Esophagus squamous epithelium (tissue), 5 donors: ENCODE results near the gene ADGRG1. TPM values are rescaled to one million over a fixed set of nuclear protein-coding genes. Genes with fewer than 3 reads are reported as not detected.

Experiments used
- DNase-seq: peaks from one replicate; lab custom pipeline; 2025; lab: John Stamatoyannopoulos, UW
- H3K27ac ChIP-seq, 4 donors: fragments of 200-600 bp; sonication (generic); one replicate each; pipeline ENCODE4 v1.5.1; 2016 to 2019; ENCODE audit warnings: mild to moderate bottlenecking in 1 of 4
- H3K27me3 ChIP-seq, 4 donors: fragments of 200-600 bp; sonication (generic); 1 replicate in 3 of 4; 2 replicates in 1 of 4; pipeline versions ENCODE4 v1.5.1 to v1.6.0; 2017 to 2021; ENCODE audit warnings: antibody characterized with exemption in 1 of 4
- H3K36me3 ChIP-seq, 3 donors: fragments of 200-600 bp; sonication (generic); one replicate each; pipeline ENCODE4 v1.5.1; 2016 to 2019
- H3K4me1 ChIP-seq, 3 donors: fragments of 200-600 bp; sonication (generic); one replicate each; pipeline ENCODE4 v1.5.1; 2017 to 2019
- H3K4me3 ChIP-seq, 4 donors: fragments of 200-600 bp; sonication (generic); 1 replicate in 3 of 4; 2 replicates in 1 of 4; pipeline ENCODE4 v1.5.1; 2016 to 2019; ENCODE audit warnings: mild to moderate bottlenecking in 2 of 4, moderate library complexity in 1 of 4
- H3K9me3 ChIP-seq, 3 donors: fragments of 200-600 bp; sonication (generic); one replicate each; pipeline ENCODE4 v1.5.1; 2016 to 2019
- CTCF ChIP-seq, 6 experiments: fragments of 450-650 bp in 4 of 6; fragments of 200-600 bp in 2 of 6; sonication (generic) in 2 of 6; IDR thresholded peaks; one replicate each; pipeline ENCODE4 v1.5.1; 2016 to 2019; ENCODE audit warnings: antibody characterized with exemption in 6 of 6, mild to moderate bottlenecking in 4 of 6, moderate library complexity in 4 of 6
- POLR2A ChIP-seq, 4 donors: fragments of 450-650 bp; IDR thresholded peaks; one replicate each; pipeline ENCODE4 v1.6.1; 2017; ENCODE audit warnings: antibody characterized with exemption in 4 of 4, mild to moderate bottlenecking in 4 of 4, moderate library complexity in 3 of 4
- WGBS, 2 donors: methylation state at CpG; one replicate each; pipeline ENCODE4 v1.1.5; 2018; 5-methylcytosine and 5-hydroxymethylcytosine counted together
- intact Hi-C: fragments of 100-400 bp; cut with DNase I; formaldehyde crosslinking; loops from one replicate; pipeline ENCODE4 v1.15.0; 2022
- total RNA-seq, 4 donors: library from RNA; depleted of rRNA; stranded (reverse); fragments of >200 nt; gene quantifications; one replicate each; pipeline ENCODE4 v1.1.0, GENCODE V29; 2016
- donor health status: DM: yes; HTN: yes; CAD: no.

Gene ADGRG1
- total RNA-seq, 4 donors from 2014 or later = 37.0 to 65.5 (median 42.1) TPM

- 82 to 94% methylated on average over 8 of the region's 8 CpGs for WGBS, 2 donors
- Histone ChIP-seq H3K27ac (no peak overlapping the region), H3K4me1 (no peaks in the 10 kb centered on the region), H3K27me3 (peaks cover 0 to 32% (median 0%) of the 10 kb centered on the region in 4 donors), H3K36me3 (no peaks in the 10 kb centered on the region), H3K4me3 (no peak overlapping the region), H3K9me3 (no peaks in the 10 kb centered on the region)
- DNase-seq = no peak
- TF ChIP-seq CTCF (IDR thresholded peaks at IDR 0.05) (no peak), POLR2A (IDR thresholded peaks at IDR 0.05) (no peak)
- intact Hi-C loops = no loop called here
Observed at GRCh38 chr16:57713596-57713995, 85.2 kb downstream of the ADGRG1 start.

- TF ChIP-seq CTCF (IDR thresholded peaks at IDR 0.05) = no peak
- TF ChIP-seq POLR2A (IDR thresholded peaks at IDR 0.05) = no peak
- no peaks in the 10 kb centered on the region for H3K36me3 ChIP-seq
- H3K9me3 ChIP-seq = no peaks in the 10 kb centered on the region
- H3K4me1 ChIP-seq = no peaks in the 10 kb centered on the region
- H3K27ac ChIP-seq = no peak overlapping the region
- WGBS, 2 donors = 79 to 87% methylated on average over 5 to 6 of the region's 6 CpGs
- intact Hi-C loops = no loop called here
- H3K4me3 ChIP-seq = no peak overlapping the region
- peaks cover 0 to 28% (median 0%) of the 10 kb centered on the region in 4 donors for H3K27me3 ChIP-seq
- no peak for DNase-seq
Observed at GRCh38 chr16:57714047-57714446, 85.6 kb downstream of the ADGRG1 start.

Other genes with a start within 250 kb of the ADGRG1 start
- 1 to 10 TPM in 1 of 4 donors, under 1 TPM in 1, not detected in 2; 0.64 to 1.3 TPM for gene CCL17, start 223.9 kb upstream of the ADGRG1 start, total RNA-seq
- gene CIAPIN1, start 181.2 kb upstream of the ADGRG1 start, total RNA-seq = 10 to 100 TPM; 30.5 to 42.9 (median 33.5) TPM
- 10 to 100 TPM; 43.6 to 62.0 (median 53.4) TPM for gene COQ9, start 181.2 kb upstream of the ADGRG1 start, total RNA-seq
- 10 to 100 TPM; 58.8 to 86.8 (median 71.1) TPM for gene POLR2C, start 166.0 kb upstream of the ADGRG1 start, total RNA-seq
- gene DOK4, start 142.1 kb upstream of the ADGRG1 start, total RNA-seq = 10 to 100 TPM; 20.7 to 42.7 (median 28.8) TPM
- gene CCDC102A, start 92.1 kb upstream of the ADGRG1 start, total RNA-seq = 10 to 100 TPM in 1 of 4 donors, 1 to 10 TPM in 3; 3.5 to 10.9 (median 6.9) TPM
- 1 to 10 TPM in 2 of 4 donors, under 1 TPM in 2; 0.34 to 1.3 (median 0.91) TPM for gene ADGRG5, start 86.0 kb upstream of the ADGRG1 start, total RNA-seq
- gene ADGRG3, start 39.7 kb downstream of the ADGRG1 start, total RNA-seq = 1 to 10 TPM in 3 of 4 donors, not detected in 1; 1.5 to 3.9 (median 2.1) TPM
- under 1 TPM in 1 of 4 donors, not detected in 3; 0.79 TPM for gene DRC7, start 66.2 kb downstream of the ADGRG1 start, total RNA-seq
- 10 to 100 TPM; 16.8 to 30.2 (median 21.0) TPM for gene KATNB1, start 107.1 kb downstream of the ADGRG1 start, total RNA-seq
- gene KIFC3, start 173.9 kb downstream of the ADGRG1 start, total RNA-seq = 10 to 100 TPM; 14.8 to 72.4 (median 43.5) TPM